GM23338 (cell line): Measurements from ENCODE around the gene FCHSD2. TPM values are rescaled to one million over a fixed set of nuclear protein-coding genes. Genes with fewer than 3 reads are reported as not detected.
A peak's percentile ranks its signal among the peaks of the same experiment; 100 is the strongest.

Experiments used
- ATAC-seq: fragments of 200-7000 bp; cut with Tn5 transposase; 3 replicates; pipeline ENCODE4 v1.9.1; 2020
- DNase-seq: peaks from one replicate; pipeline ENCODE4 v3.0.0-alpha.2; 2015; ENCODE audit warnings: low spot score
- H2AFZ ChIP-seq: fragments of 200-600 bp; sonication (generic); 2 replicates; pipeline ENCODE4 v1.8.0; 2016; ENCODE audit warnings: antibody characterized with exemption, mild to moderate bottlenecking, moderate library complexity
- H3F3A ChIP-seq: fragments of 200-600 bp; sonication (generic); replicated peaks from 2 replicates; pipeline ENCODE4 v1.8.0; 2017; ENCODE audit warnings: antibody characterized with exemption, mixed run types, low read depth
- H3K27ac ChIP-seq: fragments of 200-600 bp; sonication (generic); 2 replicates; pipeline ENCODE4 v1.6.1; 2016; ENCODE audit warnings: low read depth
- H3K27me3 ChIP-seq: fragments of 200-600 bp; sonication (generic); 2 replicates; pipeline ENCODE4 v1.8.0; 2016; ENCODE audit warnings: mild to moderate bottlenecking, mixed run types, moderate library complexity; ENCODE audit not compliant: insufficient read depth
- H3K36me3 ChIP-seq: fragments of 200-600 bp; sonication (generic); 2 replicates; pipeline ENCODE4 v1.8.0; 2016; ENCODE audit warnings: mild to moderate bottlenecking; ENCODE audit not compliant: insufficient read depth
- H3K4me1 ChIP-seq: fragments of 200-600 bp; sonication (generic); 2 replicates; pipeline ENCODE4 v1.8.0; 2016; ENCODE audit warnings: mild to moderate bottlenecking, moderate library complexity; ENCODE audit not compliant: insufficient read depth
- H3K4me2 ChIP-seq: fragments of 200-600 bp; sonication (generic); 2 replicates; pipeline ENCODE4 v1.7.1; 2017; ENCODE audit warnings: mixed run types
- H3K4me3 ChIP-seq: fragments of 200-600 bp; sonication (generic); 2 replicates; pipeline ENCODE4 v1.6.1; 2016; ENCODE audit warnings: mixed run types
- H3K79me2 ChIP-seq: fragments of 200-600 bp; sonication (generic); replicated peaks from 2 replicates; pipeline ENCODE4 v1.8.0; 2017; ENCODE audit warnings: mild to moderate bottlenecking; ENCODE audit not compliant: insufficient read depth
- H3K9me2 ChIP-seq: fragments of 200-600 bp; sonication (generic); 2 replicates; pipeline ENCODE4 v1.8.0; 2017; ENCODE audit not compliant: insufficient read depth
- H4K20me1 ChIP-seq: fragments of 200-600 bp; sonication (generic); replicated peaks from 2 replicates; pipeline ENCODE4 v1.8.0; 2017; ENCODE audit warnings: mild to moderate bottlenecking; ENCODE audit not compliant: insufficient read depth
- H3K27ac Mint-ChIP-seq: 2 replicates; pipeline ENCODE4 v1.8.0; 2020; ENCODE audit warnings: inconsistent platforms, mild to moderate bottlenecking, moderate library complexity, mixed read lengths
- H3K27me3 Mint-ChIP-seq: 3 replicates; pipeline ENCODE4 v1.8.0; 2022; ENCODE audit warnings: low read depth, mild to moderate bottlenecking, moderate library complexity, mixed read lengths, inconsistent platforms; ENCODE audit not compliant: insufficient read depth, poor library complexity
- H3K36me3 Mint-ChIP-seq: 3 replicates; pipeline ENCODE4 v1.8.0; 2021; ENCODE audit warnings: low read depth, mild to moderate bottlenecking, inconsistent platforms, moderate library complexity, mixed read lengths
- H3K4me1 Mint-ChIP-seq: 3 replicates; pipeline ENCODE4 v1.8.0; 2020; ENCODE audit warnings: mild to moderate bottlenecking, inconsistent platforms, mixed read lengths
- H3K4me3 Mint-ChIP-seq: 3 replicates; pipeline ENCODE4 v1.8.0; 2021; ENCODE audit warnings: moderate library complexity, mild to moderate bottlenecking, inconsistent platforms, mixed read lengths
- H3K9me3 Mint-ChIP-seq: 3 replicates; pipeline ENCODE4 v1.8.0; 2020; ENCODE audit warnings: moderate library complexity, mild to moderate bottlenecking, inconsistent platforms, mixed read lengths
- EZH2 ChIP-seq: fragments of 200-600 bp; sonication (generic); IDR thresholded peaks from one replicate; pipeline ENCODE4 v1.8.0; 2017; ENCODE audit warnings: antibody characterized with exemption, mild to moderate bottlenecking, low read depth; ENCODE audit not compliant: unreplicated experiment
- EZH2phosphoT487 ChIP-seq: fragments of 200-600 bp; sonication (generic); IDR thresholded peaks from one replicate; pipeline ENCODE4 v1.8.1; 2018; ENCODE audit warnings: antibody characterized with exemption; ENCODE audit not compliant: unreplicated experiment
- JUNB ChIP-seq: IDR thresholded peaks from one replicate; pipeline ENCODE4 v1.6.1; 2016; ENCODE audit warnings: antibody characterized with exemption; ENCODE audit not compliant: unreplicated experiment
- NANOG ChIP-seq: IDR thresholded peaks from 2 replicates; pipeline ENCODE4 v1.6.1; 2016; ENCODE audit warnings: antibody characterized with exemption, borderline replicate concordance
- POLR2AphosphoS5 ChIP-seq: IDR thresholded peaks from 2 replicates; pipeline ENCODE4 v1.6.1; 2016; ENCODE audit warnings: antibody characterized with exemption, low read depth
- STAT1 ChIP-seq: IDR thresholded peaks from one replicate; pipeline ENCODE4 v1.6.1; 2016; ENCODE audit warnings: antibody characterized with exemption; ENCODE audit not compliant: unreplicated experiment
- ZNF114 ChIP-seq: fragments of 250-450 bp; sonication (Bioruptor Pico); IDR thresholded peaks from 2 replicates; pipeline ENCODE4 v1.5.0; 2020; ENCODE audit warnings: mild to moderate bottlenecking, moderate library complexity
- ZNF331 ChIP-seq: fragments of 250-450 bp; sonication (Bioruptor Pico); IDR thresholded peaks from 2 replicates; pipeline ENCODE4 v1.5.0; 2020; ENCODE audit warnings: low read depth, mild to moderate bottlenecking, moderate library complexity
- ZNF462 ChIP-seq: fragments of 250-450 bp; sonication (Bioruptor Pico); IDR thresholded peaks from 2 replicates; pipeline ENCODE4 v1.5.0; 2020; ENCODE audit warnings: mild to moderate bottlenecking, moderate library complexity
- polyA plus RNA-seq: library from polyadenylated mRNA; unstranded; fragments of >200 nt; fragmentation: Nextera tagmentation; extraction: Ambion mirVana; gene quantifications from 2 replicates; pipeline ENCODE4 v1.2.1, GENCODE V29; 2016
- total RNA-seq: library from RNA; depleted of rRNA; stranded (reverse); fragments of >200 nt; shearing (Covaris generic); gene quantifications from 2 replicates; pipeline ENCODE4 v1.2.3, GENCODE V29; 2014

FCHSD2 gene
- total and polyA plus RNA-seq, 2 experiments from 2014 or later = 3.6 to 5.2 TPM

- Histone ChIP-seq H3K9me2 (no peaks in the 10 kb centered on the region), H2AFZ (no peak overlapping the region), H3K36me3 (no peaks in the 10 kb centered on the region), H3F3A (no peaks in the 10 kb centered on the region), H3K4me1 (peaks cover 21% of the 10 kb centered on the region), H3K27me3 (peaks cover 59% of the 10 kb centered on the region), H4K20me1 (no peaks in the 10 kb centered on the region), H3K4me2 (peak overlapping the region; percentile 30), H3K4me3 (no peak overlapping the region; the same call in 1 of the 2 replicates), H3K27ac (no peak overlapping the region), H3K79me2 (no peaks in the 10 kb centered on the region)
- Mint-ChIP-seq H3K4me3 (no peak overlapping the region), H3K4me1 (peaks cover 22% of the 10 kb centered on the region), H3K9me3 (peaks cover 11% of the 10 kb centered on the region; the same call in 2 of the 3 replicates), H3K27ac (no peak overlapping the region), H3K36me3 (peaks cover 14% of the 10 kb centered on the region; the same call in 2 of the 3 replicates), H3K27me3 (peaks cover 35% of the 10 kb centered on the region)
- DNase-seq (no peak), ATAC-seq (peak; percentile 48)
- TF ChIP-seq EZH2phosphoT487 (no peak), STAT1 (no peak), ZNF114 (CRISPR knock-in tag) (no peak), JUNB (no peak), EZH2 (no peak)
These were observed 129.1 kb downstream of the FCHSD2 start for GRCh38 chr11:73013021-73013420.

DNA sequence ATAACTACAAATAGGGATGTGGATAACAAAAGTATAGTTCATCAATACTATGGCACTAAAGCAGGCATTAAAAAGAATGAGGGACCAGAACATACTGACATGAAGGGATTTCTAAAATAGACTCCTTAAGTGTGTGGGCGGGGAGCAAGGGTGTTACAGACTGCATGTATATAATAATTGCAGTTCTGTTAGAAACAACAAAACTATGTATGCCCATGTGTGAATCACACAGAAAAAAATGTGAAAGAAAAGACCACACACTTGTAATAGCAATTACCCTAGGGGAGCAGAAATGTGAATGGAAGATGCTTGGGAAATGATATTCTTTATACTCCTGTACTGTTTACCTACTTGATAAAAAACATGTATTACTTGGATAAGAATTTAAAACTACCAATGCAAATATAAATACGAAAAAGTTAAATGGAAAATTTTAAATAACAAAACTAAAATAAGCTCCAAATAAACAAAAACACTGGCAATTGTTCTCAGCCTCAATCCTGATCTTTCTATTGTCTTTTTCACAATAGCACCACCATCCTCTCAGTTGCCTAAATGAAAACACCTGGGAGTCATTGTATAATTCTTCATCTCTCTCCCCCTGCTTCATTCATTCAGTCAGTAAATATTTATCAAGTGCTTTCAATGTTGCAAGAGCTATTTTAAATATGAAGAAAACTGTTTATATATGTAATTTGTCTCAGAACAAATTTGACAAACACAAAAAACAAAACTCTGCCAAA is 129.8 kb downstream of the FCHSD2 start:
- Histone ChIP-seq H3K36me3 (no peaks in the 10 kb centered on the region), H3K79me2 (no peaks in the 10 kb centered on the region), H2AFZ (no peak overlapping the region), H3K4me3 (no peak overlapping the region; the same call in 1 of the 2 replicates), H3K4me2 (peak overlapping the region; percentile 30), H3K27ac (no peak overlapping the region), H3K27me3 (peaks cover 59% of the 10 kb centered on the region), H3K4me1 (peaks cover 21% of the 10 kb centered on the region), H4K20me1 (no peaks in the 10 kb centered on the region), H3F3A (no peaks in the 10 kb centered on the region), H3K9me2 (no peaks in the 10 kb centered on the region)
- H3K36me3 Mint-ChIP-seq = peaks cover 14% of the 10 kb centered on the region; the same call in 2 of the 3 replicates
- peak; percentile 42 for DNase-seq
- H3K4me3 Mint-ChIP-seq = no peak overlapping the region
- no peak overlapping the region for H3K27ac Mint-ChIP-seq
- peaks cover 11% of the 10 kb centered on the region; the same call in 2 of the 3 replicates for H3K9me3 Mint-ChIP-seq
- peaks cover 37% of the 10 kb centered on the region for H3K27me3 Mint-ChIP-seq
- no peak for TF ChIP-seq POLR2AphosphoS5
- no peak for TF ChIP-seq ZNF114 (CRISPR knock-in tag)
- peak; percentile 85 for TF ChIP-seq NANOG
- peak; percentile 78 for ATAC-seq
- H3K4me1 Mint-ChIP-seq = peaks cover 22% of the 10 kb centered on the region

DNA sequence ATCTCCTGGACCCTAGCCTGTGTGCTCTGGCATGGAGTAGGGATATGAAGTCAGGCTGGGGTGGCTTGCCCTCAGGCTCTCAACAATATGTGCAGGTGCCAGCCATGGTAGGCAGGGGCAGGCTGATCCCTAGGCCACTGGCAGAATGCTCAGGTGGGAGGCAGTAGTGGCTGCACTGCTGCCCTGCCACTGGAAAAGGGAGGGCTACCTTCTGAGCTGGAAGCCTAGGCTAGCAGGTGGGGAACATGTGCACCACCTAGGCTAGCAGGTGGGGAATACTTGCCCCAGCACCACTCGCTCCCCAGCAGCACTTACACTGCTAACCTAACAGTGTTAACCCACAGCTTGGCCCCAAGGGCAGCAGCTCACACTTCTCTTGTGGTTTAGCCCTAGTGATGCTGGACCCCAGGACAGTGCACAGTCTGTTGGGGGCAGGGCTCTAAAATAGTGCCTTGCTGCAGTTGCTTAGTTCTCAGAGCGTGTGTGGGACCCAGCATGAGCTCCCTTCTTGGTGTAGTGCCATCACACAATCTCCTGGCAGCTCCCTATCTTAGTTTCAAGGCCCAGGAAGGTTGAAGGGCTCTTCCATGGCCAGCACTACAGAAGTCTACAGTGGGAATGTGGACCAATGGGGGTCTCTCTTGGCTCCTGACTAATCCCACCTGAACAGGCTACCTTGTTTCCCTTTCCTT is 130.8 kb downstream of the FCHSD2 start:
- no peak overlapping the region for H3K27ac ChIP-seq
- peak; percentile 60 for ATAC-seq
- Mint-ChIP-seq H3K4me3 (no peak overlapping the region), H3K9me3 (peaks cover 11% of the 10 kb centered on the region; the same call in 2 of the 3 replicates), H3K27ac (no peak overlapping the region), H3K36me3 (peaks cover 14% of the 10 kb centered on the region; the same call in 2 of the 3 replicates), H3K4me1 (peaks cover 22% of the 10 kb centered on the region), H3K27me3 (peaks cover 37% of the 10 kb centered on the region)
- peaks cover 21% of the 10 kb centered on the region for H3K4me1 ChIP-seq
- H4K20me1 ChIP-seq = no peaks in the 10 kb centered on the region
- H2AFZ ChIP-seq = no peak overlapping the region
- no peaks in the 10 kb centered on the region for H3F3A ChIP-seq
- H3K27me3 ChIP-seq = peaks cover 59% of the 10 kb centered on the region
- no peaks in the 10 kb centered on the region for H3K9me2 ChIP-seq
- peak; percentile 9 for DNase-seq
- H3K4me2 ChIP-seq = 0 out of 2 replicates have a peak overlapping the region, but pooled peaks have one; percentile 9
- H3K79me2 ChIP-seq = no peaks in the 10 kb centered on the region
- H3K36me3 ChIP-seq = no peaks in the 10 kb centered on the region
- H3K4me3 ChIP-seq = no peak overlapping the region
- no peak for TF ChIP-seq ZNF462 (CRISPR knock-in tag)
- TF ChIP-seq ZNF331 (CRISPR knock-in tag) = no peak
- TF ChIP-seq STAT1 = no peak
